Left lobe of liver (tissue), 2 donors: ENCODE measurements around the gene ART1. TPM values are rescaled to one million over a fixed set of nuclear protein-coding genes. Genes with fewer than 3 reads are reported as not detected.

Experiments used
- ATAC-seq: fragments of 200-7000 bp; cut with Tn5 transposase; one replicate; pipeline ENCODE4 v1.9.1; 2020; ENCODE audit warnings: mild to moderate bottlenecking, moderate library complexity
- DNase-seq: peaks from one replicate; pipeline ENCODE4 v3.0.0-alpha.2; 2020; ENCODE audit warnings: low spot score
- total RNA-seq: library from RNA; stranded (reverse); gene quantifications from one replicate; pipeline ENCODE4 v1.2.1, GENCODE V29; 2021
- donor health status: DM: no; HTN: no; CAD: no; lungs with moderate emphysema.
- donor health status: DM: no; HTN: yes; CAD: no.

Gene ART1
- total RNA-seq, 1 donor from 2014 or later: not detected

- no peak for DNase-seq
- ATAC-seq: no peak
These were observed 65.7 kb downstream of the ART1 start for GRCh38 chr11:3710485-3711259.

- DNase-seq: no peak
- ATAC-seq: peak; percentile 78
These were observed 67.3 kb downstream of the ART1 start for GRCh38 chr11:3712274-3712673.

Other genes with a start within 250 kb of the ART1 start
- gene ART5, start 3.1 kb upstream of the ART1 start, total RNA-seq: not detected
- 0.78 TPM for gene CHRNA10, start 26.3 kb downstream of the ART1 start, total RNA-seq
- 24.7 TPM for gene NUP98, start 152.4 kb downstream of the ART1 start, total RNA-seq
- 20.8 TPM for gene PGAP2, start 163.4 kb downstream of the ART1 start, total RNA-seq
- gene RHOG, start 195.8 kb downstream of the ART1 start, total RNA-seq: 15.5 TPM
- 45.9 TPM for gene STIM1, start 210.5 kb downstream of the ART1 start, total RNA-seq